Right renal cortex interstitium (tissue), 3 donors: Measurements from ENCODE around the gene NMNAT2. TPM values are rescaled to one million over a fixed set of nuclear protein-coding genes. Genes with fewer than 3 reads are reported as not detected.
A peak's percentile ranks its signal among the peaks of the same experiment; 100 is the strongest.

Source experiments
- DNase-seq, 3 donors: peaks; one replicate each; pipeline ENCODE4 v3.0.0-alpha.2; 2013; ENCODE audit warnings: low read depth in 3 of 3, low spot score in 2 of 3
- polyA plus RNA-seq, 3 donors: library from polyadenylated mRNA; unstranded; fragments of 120-200 nt; gene quantifications; one replicate each; pipeline ENCODE4 v1.2.1, GENCODE V29; 2013; ENCODE audit not compliant: insufficient read length in 3 of 3

Gene NMNAT2
- polyA plus RNA-seq, 3 donors: 3.2 to 4.3 (median 3.4) TPM

DNA sequence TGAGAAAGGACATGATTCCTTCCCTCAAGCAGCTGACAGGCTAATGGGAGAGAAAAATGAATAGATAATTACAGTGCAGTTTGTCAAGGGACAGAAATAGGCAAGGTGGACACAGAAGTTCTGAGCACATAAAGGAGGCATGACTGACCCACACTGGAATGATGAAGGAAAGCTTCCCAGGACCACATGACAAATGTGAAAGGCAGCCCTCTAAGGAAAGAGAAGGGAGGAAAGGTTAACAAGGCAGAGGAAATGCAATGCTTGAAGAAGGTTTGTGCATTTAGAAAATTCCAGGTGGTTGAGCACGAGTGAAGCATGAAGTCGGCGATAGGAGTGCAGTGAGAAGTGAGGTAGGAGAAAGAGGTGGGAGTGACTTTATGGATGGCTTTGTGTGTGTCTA is 194.7 kb downstream of the NMNAT2 start:
- no peak for DNase-seq

- DNase-seq: no peak
Observed at GRCh38 chr1:183222909-183223308, 195.3 kb downstream of the NMNAT2 start.

DNA sequence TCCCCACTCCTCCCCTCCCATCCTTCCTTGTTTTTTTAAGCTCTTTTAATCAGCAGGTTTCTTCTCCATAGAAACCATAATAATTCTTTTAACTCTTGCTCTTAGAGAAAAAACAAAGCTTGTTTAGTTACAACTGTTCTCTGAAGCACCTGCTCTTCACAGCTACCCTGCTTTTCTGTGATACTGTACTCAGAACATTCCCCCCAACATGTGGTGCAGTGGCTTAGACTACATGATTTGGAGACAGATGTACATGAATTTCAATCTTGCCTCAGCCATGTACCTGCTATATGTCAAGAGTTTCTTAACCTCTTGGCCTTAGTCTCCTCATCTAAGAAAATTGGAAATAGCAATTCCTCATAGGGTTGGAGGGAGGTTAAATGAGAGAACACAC is 198.6 kb downstream of the NMNAT2 start:
- no peak for DNase-seq

GRCh38 chr1:183218971-183219615 is 199.1 kb downstream of the NMNAT2 start:
- DNase-seq: peak in 1 of 3 donors; percentile 56

GRCh38 chr1:183218027-183218618 is 200.1 kb downstream of the NMNAT2 start:
- no peak for DNase-seq

DNA sequence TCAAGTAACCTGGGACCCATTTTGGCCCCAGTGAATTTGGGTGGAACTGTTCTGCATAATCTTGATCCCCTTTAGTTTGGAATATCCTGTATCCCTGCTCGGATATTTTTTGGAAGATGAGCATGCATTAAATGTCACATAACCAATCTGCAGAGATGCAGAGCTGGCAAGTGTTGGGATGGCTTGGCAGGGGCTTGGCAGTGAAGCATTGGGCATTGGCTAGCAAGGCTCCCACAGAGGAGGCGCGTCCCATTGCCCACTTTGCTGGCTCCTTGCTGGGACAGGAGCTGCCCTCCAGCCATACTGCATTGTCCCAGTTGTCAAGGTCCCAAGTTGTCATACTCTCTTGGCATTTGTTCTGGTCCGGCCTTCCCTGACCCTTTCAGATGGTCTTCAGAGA is 202.2 kb downstream of the NMNAT2 start:
- no peak for DNase-seq

GRCh38 chr1:183215076-183215720 is 203.0 kb downstream of the NMNAT2 start:
- no peak for DNase-seq

DNA sequence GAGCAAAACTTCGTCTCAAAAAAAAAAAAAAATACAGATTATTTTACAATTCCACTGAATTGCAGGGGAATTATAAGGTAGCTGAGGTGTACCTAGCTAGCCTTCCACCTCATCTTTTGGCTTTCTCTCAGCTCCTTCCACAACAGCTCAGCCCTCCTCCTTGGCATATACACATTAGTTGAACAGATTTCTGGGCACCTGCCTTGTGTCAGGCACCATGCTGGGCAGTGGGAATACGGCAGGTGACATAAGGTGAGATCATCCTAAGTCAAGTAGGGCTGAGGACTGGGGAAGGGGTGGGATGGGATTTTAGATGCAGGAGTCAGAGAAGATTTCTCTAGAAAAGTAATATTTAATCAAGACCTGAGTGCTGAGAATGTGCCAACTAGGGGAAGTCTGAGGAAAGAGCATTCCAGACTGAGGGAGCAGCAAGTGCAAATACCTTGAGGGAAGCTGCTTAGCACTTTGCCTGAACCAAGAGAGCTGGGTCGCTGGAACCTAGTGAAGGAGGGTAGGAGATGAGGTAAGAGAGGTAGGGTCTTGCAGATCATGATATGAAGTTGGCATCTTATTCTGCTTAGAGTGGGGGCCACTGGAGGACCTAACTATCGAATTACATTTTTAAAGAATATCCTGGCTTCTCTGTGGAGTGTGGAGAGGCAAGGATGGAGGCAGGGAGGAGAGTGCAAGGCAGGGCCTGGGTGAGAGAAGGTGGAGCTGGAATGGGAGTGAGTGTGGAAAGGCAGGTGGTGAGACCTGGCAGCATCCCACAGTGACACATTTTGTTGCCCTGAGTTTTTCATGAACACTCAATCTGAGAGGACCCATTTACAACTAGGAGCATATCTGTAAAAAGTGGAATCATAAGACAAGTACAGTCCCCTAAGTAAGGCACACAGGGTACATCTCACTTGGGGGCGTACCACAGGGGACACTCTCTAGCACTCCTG is 203.9 kb downstream of the NMNAT2 start:
- DNase-seq: no peak

DNA sequence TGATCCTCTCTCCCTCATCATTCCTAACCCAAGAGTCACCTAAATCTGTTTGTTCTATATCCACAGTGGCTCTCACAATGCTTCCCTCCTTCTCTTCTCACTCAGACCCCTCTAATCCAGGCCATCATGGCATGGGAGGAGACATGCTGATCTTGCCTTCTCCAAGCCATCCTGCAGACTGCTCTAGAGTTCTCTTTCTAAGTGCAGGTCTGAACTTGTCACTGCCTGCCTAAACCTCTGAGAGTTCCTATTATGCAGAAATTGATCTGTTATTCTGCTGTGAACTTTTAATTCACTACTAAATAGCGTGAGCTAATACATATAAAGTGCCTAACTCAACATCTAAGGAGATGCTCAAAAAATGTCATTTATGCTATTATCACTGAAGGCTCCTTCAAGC is 205.3 kb downstream of the NMNAT2 start:
- no peak for DNase-seq

- no peak for DNase-seq
Observed at GRCh38 chr1:183210681-183211080, 207.5 kb downstream of the NMNAT2 start.

DNA sequence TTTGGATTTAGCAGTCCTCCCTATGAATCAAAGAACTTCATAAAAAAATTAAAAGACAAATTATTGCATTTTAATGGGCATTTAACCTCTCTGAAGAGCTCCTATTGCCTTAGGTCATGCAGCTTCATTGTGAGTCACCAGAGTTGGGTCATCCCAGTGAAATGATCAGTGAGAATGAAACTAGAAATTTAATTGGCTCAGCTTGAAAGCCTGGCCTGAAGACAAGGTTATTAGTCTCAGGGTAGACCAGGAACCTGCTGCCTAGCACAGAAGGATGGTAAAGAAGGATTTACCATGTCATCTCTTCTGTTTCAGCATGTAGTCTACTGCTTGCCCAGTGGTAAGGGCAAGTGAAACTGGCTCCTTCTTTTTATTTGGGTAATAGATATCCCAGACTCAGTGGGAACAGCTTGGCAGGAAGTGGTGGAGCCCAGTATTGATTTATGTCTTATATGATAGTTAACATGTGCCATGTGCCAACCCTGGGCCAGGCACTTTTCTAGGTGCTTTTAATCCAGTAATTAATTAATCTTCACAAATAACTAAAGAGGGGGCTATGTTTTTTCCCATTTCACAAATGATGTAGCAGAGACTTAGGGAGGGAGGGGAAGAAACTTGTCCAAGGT is 208.5 kb downstream of the NMNAT2 start:
- DNase-seq: no peak

DNA sequence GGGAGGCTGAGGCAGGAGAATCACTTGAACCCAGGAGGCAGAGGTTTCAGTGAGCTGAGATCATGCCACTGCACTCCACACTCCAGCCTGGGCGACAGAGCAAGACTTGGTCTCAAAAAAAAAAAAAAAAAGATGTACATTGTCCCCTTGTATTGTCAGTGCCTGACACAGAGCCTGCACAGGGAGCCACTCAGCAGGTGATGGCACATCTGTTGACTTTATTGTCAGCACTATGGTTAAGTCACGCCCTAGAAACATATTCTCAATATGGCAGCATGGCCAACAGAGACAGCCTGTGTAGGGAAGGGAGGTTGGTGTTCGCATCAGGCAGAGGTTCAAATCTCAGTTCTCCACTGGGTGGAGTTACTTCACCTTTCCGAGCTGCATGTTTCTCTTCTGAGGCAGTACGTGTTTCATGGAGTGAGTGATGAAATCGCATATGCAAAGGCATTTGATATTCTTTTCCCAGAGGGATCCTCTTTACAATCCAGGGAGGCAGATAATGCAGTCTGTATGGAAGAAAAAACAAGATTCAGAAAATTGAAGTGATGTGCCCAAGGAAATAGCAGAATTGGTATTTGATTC is 211.6 kb downstream of the NMNAT2 start:
- DNase-seq: no peak

GRCh38 chr1:183205196-183205781 is 212.9 kb downstream of the NMNAT2 start:
- DNase-seq: no peak

DNA sequence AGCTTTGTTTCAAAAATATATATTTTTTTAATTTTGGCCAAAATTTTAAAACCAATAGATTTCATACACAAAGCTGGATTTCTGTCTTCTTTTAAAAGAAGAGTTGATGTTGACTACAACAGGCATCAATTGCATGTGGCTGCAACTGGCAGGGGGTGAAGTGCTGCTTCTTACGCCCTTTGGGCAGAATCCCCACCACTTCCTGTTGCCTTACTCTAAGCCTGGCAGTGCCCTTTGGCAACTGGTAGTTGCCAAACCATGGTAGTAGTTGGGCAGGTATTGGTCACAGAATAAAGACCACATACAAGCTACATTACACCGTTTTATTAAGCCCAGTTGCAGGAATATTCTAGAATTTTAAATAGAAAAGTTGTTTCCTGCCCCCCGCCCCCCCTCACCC is 215.1 kb downstream of the NMNAT2 start:
- DNase-seq: no peak

DNA sequence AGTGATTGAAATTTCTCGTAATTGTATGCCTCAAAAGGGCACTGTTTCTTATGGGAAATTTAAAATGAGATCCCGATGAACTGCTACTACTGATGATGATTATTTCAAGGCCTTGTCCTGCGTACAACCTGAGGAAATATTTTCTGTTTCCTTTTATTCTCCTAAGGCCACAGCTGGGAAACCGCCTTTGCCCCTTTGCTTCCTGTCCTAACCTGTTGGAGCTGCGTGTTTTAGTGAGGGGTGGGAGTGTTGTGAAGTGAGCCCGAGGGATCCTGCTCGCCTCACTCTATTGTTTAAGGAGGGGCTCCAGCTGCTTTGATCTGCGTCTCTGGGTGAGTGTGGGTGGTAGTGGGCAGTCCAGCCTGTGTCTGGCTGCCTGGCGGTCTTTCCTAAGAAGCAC is 217.7 kb downstream of the NMNAT2 start:
- DNase-seq: no peak

- no peak for DNase-seq
Observed at GRCh38 chr1:183199304-183199703, 218.9 kb downstream of the NMNAT2 start.

DNA sequence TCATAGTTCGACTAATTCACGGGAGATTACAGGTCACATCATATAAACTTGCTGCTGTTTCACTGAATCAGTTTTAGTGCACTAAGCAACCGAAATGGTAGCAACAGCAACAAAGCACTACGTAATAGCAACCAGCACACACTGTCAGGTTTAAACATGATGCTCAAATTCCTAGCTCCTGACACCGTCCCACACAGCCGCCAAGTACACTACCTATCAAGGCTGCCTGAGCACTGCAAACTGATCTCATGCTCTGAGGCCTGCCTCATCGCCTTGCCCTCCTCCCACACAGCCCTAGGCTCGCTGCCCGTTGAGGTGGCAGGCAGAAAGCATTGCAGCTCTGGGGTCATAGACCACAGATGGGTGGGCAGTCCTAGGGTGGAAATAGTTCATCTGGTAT is 219.7 kb downstream of the NMNAT2 start:
- DNase-seq: peak in 1 of 3 donors; percentile 38
